ENCODE results near the gene LRRN2.

DNA sequence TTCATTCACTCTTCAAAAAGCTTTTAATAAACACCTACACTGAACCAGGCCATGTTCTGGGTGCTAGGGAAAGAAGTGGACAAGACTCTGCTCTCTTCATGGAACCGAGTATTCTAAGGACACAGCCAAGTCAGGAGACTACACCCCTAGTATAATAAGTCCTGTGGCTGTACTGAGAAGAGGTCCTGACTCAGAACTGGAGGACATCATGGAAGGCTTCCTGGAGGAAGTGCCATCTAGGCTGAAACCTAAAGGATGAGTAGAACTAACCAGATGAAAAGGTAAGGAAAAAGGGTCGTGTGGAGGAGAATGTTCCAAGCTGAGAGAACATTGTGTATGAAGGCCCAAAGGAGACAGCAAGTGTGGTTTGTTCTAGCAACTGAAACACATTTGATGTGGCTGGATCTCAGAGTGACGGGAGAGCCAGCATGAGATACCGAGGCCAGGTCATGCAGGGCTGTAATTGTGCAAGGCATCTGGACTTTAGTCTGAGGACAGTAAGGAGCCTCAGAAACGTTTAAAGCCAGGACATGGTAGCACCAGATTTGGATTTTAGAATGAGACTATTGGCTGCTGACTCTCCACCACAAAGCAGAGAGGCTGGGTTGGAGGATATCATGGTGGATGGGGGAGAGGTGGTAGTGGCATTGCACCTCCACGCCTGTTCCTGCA lies 82.5 kb downstream of the LRRN2 start:
- TF ChIP-seq, protein P1, sequence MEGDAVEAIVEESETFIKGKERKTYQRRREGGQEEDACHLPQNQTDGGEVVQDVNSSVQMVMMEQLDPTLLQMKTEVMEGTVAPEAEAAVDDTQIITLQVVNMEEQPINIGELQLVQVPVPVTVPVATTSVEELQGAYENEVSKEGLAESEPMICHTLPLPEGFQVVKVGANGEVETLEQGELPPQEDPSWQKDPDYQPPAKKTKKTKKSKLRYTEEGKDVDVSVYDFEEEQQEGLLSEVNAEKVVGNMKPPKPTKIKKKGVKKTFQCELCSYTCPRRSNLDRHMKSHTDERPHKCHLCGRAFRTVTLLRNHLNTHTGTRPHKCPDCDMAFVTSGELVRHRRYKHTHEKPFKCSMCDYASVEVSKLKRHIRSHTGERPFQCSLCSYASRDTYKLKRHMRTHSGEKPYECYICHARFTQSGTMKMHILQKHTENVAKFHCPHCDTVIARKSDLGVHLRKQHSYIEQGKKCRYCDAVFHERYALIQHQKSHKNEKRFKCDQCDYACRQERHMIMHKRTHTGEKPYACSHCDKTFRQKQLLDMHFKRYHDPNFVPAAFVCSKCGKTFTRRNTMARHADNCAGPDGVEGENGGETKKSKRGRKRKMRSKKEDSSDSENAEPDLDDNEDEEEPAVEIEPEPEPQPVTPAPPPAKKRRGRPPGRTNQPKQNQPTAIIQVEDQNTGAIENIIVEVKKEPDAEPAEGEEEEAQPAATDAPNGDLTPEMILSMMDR (conservative IDR thresholded peaks at IDR 0.05 in 1 of 2, IDR thresholded peaks at IDR 0.05 in 1 of 2; ENCODE audit: low read depth in 1 of 2, low read length in 2 of 2): no peak
- TF ChIP-seq EZH2 (IDR thresholded peaks at IDR 0.05; ENCODE audit: low read length, missing control alignments): no peak
